Uterus (tissue), 4 donors: Measurements from ENCODE around the gene PIWIL4. TPM values are rescaled to one million over a fixed set of nuclear protein-coding genes. Genes with fewer than 3 reads are reported as not detected.

Experiments
- DNase-seq, 2 donors: peaks; one replicate each; pipeline ENCODE4 v3.0.0-alpha.2; 2019 to 2020
- H3K27ac ChIP-seq, 2 donors: fragments of 200-600 bp; sonication (generic); 1 replicate in 1 of 2; 2 replicates in 1 of 2; pipeline ENCODE4 v1.5.1; 2016 to 2018
- H3K27me3 ChIP-seq, 2 donors: fragments of 200-600 bp; sonication (generic); one replicate each; pipeline ENCODE4 v1.5.1; 2018 to 2019; ENCODE audit warnings: control low read depth in 1 of 2
- H3K36me3 ChIP-seq, 2 donors: fragments of 200-600 bp; sonication (generic); one replicate each; pipeline ENCODE4 v1.5.1; 2019; ENCODE audit warnings: control low read depth in 1 of 2
- H3K4me1 ChIP-seq, 2 donors: fragments of 200-600 bp; sonication (generic); one replicate each; pipeline ENCODE4 v1.5.1; 2018 to 2019; ENCODE audit warnings: control low read depth in 1 of 2
- H3K4me3 ChIP-seq, 2 donors: fragments of 200-600 bp; sonication (generic); 1 replicate in 1 of 2; 2 replicates in 1 of 2; pipeline ENCODE4 v1.5.1; 2018 to 2019; ENCODE audit warnings: mild to moderate bottlenecking in 1 of 2
- H3K9me3 ChIP-seq, 2 donors: fragments of 200-600 bp; sonication (generic); one replicate each; pipeline ENCODE4 v1.5.1; 2019; ENCODE audit warnings: control low read depth in 1 of 2
- POLR2A ChIP-seq, 2 donors: fragments of 450-650 bp; IDR thresholded peaks; one replicate each; pipeline ENCODE4 v1.6.1; 2016; ENCODE audit warnings: antibody characterized with exemption in 2 of 2, mild to moderate bottlenecking in 1 of 2, moderate library complexity in 1 of 2
- intact Hi-C: fragments of 100-400 bp; cut with DNase I; formaldehyde crosslinking; loops from one replicate; pipeline ENCODE4 v1.15.1; 2023; ENCODE audit warnings: low total_unique reads
- total RNA-seq, 4 donors: library from RNA; depleted of rRNA in 3 of 4; stranded (reverse); fragments of >200 nt in 3 of 4; gene quantifications; one replicate each; pipeline versions ENCODE4 v1.1.0 to v1.2.4, GENCODE V29; 2014 to 2023
- TF ChIP-seq, protein P1 (sequence below), 4 experiments: fragments of 200-600 bp in 2 of 4; fragments of 450-650 bp in 2 of 4; sonication (generic) in 2 of 4; IDR thresholded peaks; one replicate each; pipeline ENCODE4 v1.5.1; 2016 to 2019; ENCODE audit warnings: antibody characterized with exemption in 4 of 4, mild to moderate bottlenecking in 2 of 4, moderate library complexity in 1 of 4
- donor health status: DM: yes; HTN: yes; CAD: no.

Gene PIWIL4
- total RNA-seq, 4 donors from 2014 or later, result 5.1 to 9.0 (median 6.8) TPM

GRCh38 chr11:94525546-94526324, 41.4 kb upstream of the PIWIL4 start:
- Histone ChIP-seq H3K4me1 (no peaks in the 10 kb centered on the region), H3K36me3 (no peaks in the 10 kb centered on the region), H3K4me3 (no peak overlapping the region), H3K27ac (peak overlapping the region; percentile 8 to 20), H3K9me3 (no peaks in the 10 kb centered on the region), H3K27me3 (no peaks in the 10 kb centered on the region)
- DNase-seq, result peak; percentile 50 to 75
- intact Hi-C loops, result no loop called here
- TF ChIP-seq, protein P1, sequence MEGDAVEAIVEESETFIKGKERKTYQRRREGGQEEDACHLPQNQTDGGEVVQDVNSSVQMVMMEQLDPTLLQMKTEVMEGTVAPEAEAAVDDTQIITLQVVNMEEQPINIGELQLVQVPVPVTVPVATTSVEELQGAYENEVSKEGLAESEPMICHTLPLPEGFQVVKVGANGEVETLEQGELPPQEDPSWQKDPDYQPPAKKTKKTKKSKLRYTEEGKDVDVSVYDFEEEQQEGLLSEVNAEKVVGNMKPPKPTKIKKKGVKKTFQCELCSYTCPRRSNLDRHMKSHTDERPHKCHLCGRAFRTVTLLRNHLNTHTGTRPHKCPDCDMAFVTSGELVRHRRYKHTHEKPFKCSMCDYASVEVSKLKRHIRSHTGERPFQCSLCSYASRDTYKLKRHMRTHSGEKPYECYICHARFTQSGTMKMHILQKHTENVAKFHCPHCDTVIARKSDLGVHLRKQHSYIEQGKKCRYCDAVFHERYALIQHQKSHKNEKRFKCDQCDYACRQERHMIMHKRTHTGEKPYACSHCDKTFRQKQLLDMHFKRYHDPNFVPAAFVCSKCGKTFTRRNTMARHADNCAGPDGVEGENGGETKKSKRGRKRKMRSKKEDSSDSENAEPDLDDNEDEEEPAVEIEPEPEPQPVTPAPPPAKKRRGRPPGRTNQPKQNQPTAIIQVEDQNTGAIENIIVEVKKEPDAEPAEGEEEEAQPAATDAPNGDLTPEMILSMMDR (IDR thresholded peaks at IDR 0.05), result no peak
- TF ChIP-seq POLR2A (IDR thresholded peaks at IDR 0.05), result no peak

- Histone ChIP-seq H3K27me3 (no peaks in the 10 kb centered on the region), H3K4me1 (no peaks in the 10 kb centered on the region), H3K4me3 (no peak overlapping the region), H3K9me3 (no peaks in the 10 kb centered on the region), H3K27ac (no peak overlapping the region), H3K36me3 (no peaks in the 10 kb centered on the region)
- TF ChIP-seq, protein P1 (IDR thresholded peaks at IDR 0.05), result no peak
- TF ChIP-seq POLR2A (IDR thresholded peaks at IDR 0.05), result no peak
- DNase-seq, result no peak
- intact Hi-C loops, result no loop called here
Observed at GRCh38 chr11:94526645-94527438, 40.3 kb upstream of the PIWIL4 start.

DNA sequence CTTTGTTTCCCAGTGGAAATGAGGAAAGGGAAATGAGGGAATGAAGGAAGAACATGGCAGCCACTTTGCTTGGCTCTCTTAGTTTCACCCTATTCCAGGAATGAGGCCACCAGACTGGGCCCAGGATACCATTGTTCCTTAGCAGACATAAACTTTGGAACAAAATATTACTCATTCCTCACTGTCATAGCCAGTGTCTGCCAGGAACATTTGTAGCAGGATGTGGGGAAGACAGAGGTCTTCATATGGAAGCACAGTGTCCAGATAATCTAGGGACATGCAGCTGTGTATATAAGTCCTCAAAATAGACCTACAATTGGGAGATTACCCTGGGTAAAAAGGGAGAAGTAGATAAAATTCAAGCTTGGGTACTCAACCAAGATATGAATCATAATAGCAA, 38.6 kb upstream of the PIWIL4 start:
- no peak for TF ChIP-seq POLR2A (IDR thresholded peaks at IDR 0.05)
- TF ChIP-seq, protein P1 (IDR thresholded peaks at IDR 0.05), result no peak
- DNase-seq, result no peak
- intact Hi-C loops, result no loop called here
- Histone ChIP-seq H3K4me1 (no peaks in the 10 kb centered on the region), H3K36me3 (no peaks in the 10 kb centered on the region), H3K27me3 (no peaks in the 10 kb centered on the region), H3K27ac (no peak overlapping the region), H3K9me3 (no peaks in the 10 kb centered on the region), H3K4me3 (no peak overlapping the region)

- H3K4me1 ChIP-seq, result no peaks in the 10 kb centered on the region
- intact Hi-C loops, result no loop called here
- DNase-seq, result no peak
- H3K36me3 ChIP-seq, result no peaks in the 10 kb centered on the region
- TF ChIP-seq, protein P1 (IDR thresholded peaks at IDR 0.05), result no peak
- TF ChIP-seq POLR2A (IDR thresholded peaks at IDR 0.05), result no peak
- H3K4me3 ChIP-seq, result no peak overlapping the region
- no peaks in the 10 kb centered on the region for H3K27me3 ChIP-seq
- no peak overlapping the region for H3K27ac ChIP-seq
- H3K9me3 ChIP-seq, result no peaks in the 10 kb centered on the region
Observed at GRCh38 chr11:94532211-94532610, 35.0 kb upstream of the PIWIL4 start.

DNA sequence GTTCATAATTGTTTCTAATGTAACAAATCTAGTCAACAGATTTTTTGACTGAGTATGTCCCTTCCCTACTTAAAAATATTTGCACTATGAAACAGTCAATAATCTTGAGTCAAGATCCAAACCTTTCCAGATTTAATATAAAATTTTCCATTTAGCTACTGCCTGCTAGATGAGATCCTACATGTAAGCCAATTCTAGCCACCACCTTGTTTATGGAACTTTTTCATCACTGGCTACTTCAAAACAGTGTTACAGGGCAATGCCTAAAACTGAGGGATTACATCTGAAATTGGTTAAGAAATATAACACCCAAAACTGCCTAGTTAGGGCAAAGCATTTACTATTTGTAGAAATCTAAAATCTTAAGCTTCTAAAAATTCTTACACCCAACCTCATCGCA, 34.0 kb upstream of the PIWIL4 start:
- H3K27me3 ChIP-seq, result no peaks in the 10 kb centered on the region
- no peaks in the 10 kb centered on the region for H3K4me1 ChIP-seq
- DNase-seq, result no peak
- no peaks in the 10 kb centered on the region for H3K36me3 ChIP-seq
- no peak overlapping the region for H3K4me3 ChIP-seq
- intact Hi-C loops, result no loop called here
- H3K9me3 ChIP-seq, result no peaks in the 10 kb centered on the region
- no peak overlapping the region for H3K27ac ChIP-seq
- no peak for TF ChIP-seq POLR2A (IDR thresholded peaks at IDR 0.05)
- TF ChIP-seq, protein P1 (IDR thresholded peaks at IDR 0.05), result no peak
